Activated CD4-positive, alpha-beta T cell treated with anti-CD3 and anti-CD28 coated beads for 1 hour (primary cell): ENCODE results near the gene SLCO4A1.
A peak's percentile ranks its signal among the peaks of the same experiment; 100 is the strongest.

Source experiments
- DNase-seq: peaks from one replicate; pipeline ENCODE4 v3.0.0-alpha.2; 2020

Gene SLCO4A1

DNA sequence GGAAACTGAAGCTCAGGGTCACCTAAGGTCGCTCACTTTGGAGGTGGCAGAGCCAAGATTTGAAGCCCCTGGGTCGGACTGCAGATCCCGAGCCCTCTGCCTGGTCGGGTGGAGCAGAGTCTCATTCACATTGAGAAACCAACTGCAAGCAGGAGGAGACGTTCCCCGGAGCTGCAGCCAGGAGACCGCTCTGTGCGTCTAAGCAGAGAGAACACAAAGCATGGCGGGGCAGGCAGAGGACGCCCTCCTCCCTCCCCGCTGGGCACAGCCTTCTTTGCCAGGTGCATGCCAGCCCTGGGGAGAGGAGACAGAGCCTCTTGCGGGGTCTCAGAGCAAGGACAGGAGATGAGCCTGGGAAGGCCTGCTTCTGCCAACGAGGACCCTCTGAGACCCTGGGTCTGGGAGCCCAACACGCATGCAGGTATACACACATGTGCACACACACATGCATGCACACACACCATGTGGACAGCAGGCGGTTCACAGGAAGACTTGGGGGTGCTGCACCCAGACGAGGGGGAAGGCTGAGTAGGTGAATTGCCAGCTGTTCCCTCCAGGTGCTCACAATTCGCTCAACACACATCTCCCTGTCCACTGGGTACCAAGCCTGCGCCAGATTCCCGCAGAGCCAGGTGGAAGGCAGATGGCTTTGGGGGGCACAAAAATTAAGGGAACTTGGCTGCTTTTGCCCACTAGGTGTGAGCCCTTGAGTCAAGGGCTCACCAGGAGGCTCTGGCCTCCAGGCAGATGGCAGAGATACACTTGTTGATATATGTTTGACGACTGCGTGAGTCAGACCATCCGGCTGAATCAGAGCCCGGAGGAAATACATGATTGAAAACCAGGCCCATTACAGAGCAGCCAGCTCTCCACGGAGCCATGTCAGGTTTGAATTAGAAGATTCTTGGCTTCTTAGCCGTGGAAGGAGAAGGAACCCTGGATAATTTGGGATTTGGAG lies 60.9 kb downstream of the SLCO4A1 start:
- no peak for DNase-seq

DNA sequence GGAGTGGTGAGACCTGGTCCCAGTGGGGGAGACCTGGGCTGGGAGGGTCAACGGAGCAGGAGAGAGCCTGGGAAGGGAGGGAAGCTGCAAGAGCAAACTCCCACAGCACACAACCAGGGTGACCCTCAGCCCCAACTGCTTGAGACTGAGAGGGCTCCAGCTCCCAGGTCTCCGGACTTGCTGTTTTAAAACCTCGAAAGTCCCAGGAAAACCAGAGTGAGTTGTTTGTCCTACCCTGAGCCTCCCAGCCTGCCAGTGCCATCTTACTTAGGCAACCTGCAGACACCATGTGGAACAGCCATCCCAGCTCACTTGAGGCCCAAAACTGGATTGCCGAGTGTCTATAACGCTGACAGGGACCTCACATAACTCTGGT lies 61.5 kb downstream of the SLCO4A1 start:
- no peak for DNase-seq

DNA sequence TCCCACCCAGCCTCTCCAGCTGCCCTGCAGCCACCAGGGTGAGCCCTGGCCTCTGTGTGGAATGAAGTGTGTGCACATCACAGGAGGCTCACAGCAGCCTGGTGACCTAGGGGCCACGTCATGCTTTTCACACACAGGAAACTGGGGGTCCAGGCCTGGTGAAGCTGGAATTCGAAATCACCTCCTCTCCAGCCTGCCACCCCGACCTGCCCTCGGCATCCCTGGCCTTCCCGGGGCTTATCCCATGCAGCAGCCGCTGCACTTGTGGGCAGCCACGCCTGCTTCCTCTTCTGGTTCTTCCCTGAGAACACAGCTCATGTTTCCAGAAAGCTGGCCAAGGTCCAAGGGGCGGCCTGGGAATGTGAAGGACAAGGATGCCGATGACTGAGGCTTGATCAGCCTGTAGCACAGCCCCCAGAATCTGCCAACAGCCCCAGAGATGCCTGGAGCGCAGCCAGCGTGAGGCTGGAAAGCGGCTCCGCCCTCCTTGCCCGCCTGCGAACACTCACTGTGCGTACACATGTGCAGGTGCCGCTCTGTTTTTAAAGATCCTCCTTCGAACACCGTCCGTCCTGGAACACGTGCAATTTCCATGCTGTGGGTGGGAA lies 62.1 kb downstream of the SLCO4A1 start:
- DNase-seq: no peak

DNA sequence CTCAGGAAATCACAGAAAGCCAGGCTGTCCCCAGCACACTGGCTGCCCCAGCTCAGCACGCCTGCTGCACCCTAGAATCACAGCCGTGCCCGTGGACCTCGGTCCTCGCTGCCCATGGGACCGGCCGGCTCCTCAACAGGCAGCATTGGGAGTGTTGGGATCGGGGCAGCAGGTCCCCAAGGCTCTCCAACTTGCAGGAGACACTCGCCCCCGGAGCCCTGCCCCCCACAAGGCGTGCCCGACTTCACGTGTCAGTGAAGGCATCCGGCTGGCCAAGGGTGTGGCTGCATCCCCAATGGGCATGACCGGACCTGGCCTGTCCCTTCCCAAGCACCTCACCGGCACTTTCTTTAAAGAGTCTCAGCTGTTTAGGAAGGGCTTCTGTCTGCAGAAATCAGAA lies 63.3 kb downstream of the SLCO4A1 start:
- DNase-seq: no peak

- no peak for DNase-seq
Measured at GRCh38 chr20:62706344-62706743, 64.0 kb downstream of the SLCO4A1 start.

DNA sequence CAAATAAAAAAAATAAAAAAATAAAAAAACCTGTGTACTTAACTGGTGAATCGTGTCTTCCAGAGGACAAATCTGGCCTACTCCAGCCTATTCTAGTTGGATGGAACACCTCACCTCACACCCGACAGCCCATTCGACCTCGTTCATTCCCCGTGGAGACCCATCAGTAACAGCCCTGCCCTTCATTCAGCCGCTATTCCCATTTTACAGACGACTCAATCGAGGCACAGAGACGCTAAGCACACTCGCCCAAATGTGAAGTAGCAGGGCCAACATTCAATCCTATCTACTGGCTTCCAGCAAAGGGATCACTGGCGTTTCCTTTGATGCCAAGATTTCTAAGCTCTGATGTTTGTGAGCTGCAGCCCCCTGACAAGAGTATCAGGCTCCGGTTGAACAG lies 64.6 kb downstream of the SLCO4A1 start:
- no peak for DNase-seq

GRCh38 chr20:62707276-62707920 lies 65.1 kb downstream of the SLCO4A1 start:
- DNase-seq: no peak

- no peak for DNase-seq
Measured at GRCh38 chr20:62707921-62708521, 65.7 kb downstream of the SLCO4A1 start.

DNA sequence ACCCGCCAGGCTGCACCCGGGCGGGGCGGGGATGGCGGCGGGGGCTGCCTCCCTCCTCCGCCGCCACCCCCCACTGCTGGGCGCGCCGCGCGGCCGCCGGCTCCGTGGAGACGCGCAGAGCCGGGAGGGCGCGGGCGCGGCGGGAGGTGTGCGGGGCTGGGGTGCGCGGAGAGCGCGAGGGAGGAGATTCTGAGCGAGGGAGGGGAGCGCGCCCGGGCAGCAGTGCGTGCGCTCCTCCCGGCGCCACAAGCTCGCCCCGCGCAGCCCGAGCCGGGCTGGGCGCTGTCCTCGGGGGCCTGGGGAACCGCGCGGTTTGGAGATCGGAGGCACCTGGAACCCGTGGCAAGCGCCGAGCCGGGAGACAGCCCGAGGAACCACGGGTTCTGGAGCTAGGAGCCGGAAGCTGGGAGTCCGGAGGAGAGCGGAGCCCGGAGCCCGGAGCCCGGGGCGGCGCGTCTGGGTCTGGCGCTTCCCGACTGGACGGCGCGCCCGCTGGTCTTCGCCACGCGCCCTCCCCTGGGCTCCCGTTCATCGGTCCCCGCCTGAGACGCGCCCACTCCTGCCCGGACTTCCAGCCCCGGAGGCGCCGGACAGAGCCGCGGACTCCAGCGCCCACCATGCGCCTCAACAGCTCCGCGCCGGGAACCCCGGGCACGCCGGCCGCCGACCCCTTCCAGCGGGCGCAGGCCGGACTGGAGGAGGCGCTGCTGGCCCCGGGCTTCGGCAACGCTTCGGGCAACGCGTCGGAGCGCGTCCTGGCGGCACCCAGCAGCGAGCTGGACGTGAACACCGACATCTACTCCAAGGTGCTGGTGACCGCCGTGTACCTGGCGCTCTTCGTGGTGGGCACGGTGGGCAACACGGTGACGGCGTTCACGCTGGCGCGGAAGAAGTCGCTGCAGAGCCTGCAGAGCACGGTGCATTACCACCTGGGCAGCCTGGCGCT lies 66.6 kb downstream of the SLCO4A1 start, which contains the start of gene NTSR1:
Gene NTSR1 (plus strand): TSS at position 246 of the 946 bp plus-strand sequence. CDS start 372 bp downstream, at position 618.
- DNase-seq: no peak

GRCh38 chr20:62709537-62709905 lies 67.2 kb downstream of the SLCO4A1 start:
- DNase-seq: no peak

DNA sequence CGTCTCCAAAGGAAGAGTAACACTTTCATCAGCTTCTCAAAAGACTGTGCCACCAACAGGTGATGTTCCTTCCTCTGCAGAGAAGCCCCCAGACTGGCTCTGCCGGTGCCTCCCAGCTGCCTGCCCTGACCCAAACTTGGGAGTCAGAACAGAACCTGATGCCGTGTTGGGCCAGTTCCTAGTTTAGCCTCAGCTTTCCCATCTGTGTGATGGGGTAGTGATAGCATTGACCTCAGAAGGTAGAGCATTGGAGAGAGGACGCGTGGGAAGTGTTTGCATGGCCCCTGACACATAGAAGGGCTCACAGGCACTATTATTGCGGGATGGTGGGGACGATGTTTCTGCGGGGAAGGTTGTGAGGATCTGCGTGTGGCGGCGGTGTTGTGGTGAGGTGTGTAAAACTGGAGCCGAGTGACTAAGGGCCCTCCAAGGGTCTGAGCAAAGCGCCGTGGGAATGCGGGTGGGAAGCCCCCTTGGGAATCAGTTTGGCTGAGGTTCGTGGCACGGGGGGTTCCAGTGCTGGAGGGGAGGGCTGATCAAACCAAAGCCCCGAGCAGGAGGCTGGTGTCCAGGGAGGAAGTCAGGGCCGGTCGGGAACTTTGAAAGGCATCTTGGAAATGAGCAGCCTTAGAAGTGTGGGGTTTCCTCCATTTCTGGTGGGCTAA lies 68.0 kb downstream of the SLCO4A1 start:
- DNase-seq: no peak

- peak; percentile 24 for DNase-seq
Measured at GRCh38 chr20:62710886-62711702, 68.8 kb downstream of the SLCO4A1 start.

DNA sequence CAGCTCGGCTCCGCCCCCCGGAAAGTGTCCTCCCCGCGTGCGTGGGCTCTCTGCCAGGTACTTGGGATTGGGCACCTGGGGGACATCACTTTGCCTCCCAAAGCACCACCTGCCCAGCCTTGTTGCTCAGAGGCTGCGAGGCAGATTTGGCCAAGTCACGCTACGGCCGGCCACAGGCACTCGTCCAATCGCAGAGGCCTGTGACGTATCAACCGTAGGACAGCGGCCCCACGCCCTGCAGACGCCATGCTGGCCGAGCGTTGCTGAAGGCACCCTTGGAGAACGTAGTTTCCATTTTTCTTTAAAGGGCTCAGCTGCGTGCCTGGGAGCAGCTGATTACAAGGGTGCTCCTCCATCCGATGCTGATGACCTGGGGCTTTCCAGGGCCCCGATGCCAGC lies 69.4 kb downstream of the SLCO4A1 start:
- DNase-seq: no peak

DNA sequence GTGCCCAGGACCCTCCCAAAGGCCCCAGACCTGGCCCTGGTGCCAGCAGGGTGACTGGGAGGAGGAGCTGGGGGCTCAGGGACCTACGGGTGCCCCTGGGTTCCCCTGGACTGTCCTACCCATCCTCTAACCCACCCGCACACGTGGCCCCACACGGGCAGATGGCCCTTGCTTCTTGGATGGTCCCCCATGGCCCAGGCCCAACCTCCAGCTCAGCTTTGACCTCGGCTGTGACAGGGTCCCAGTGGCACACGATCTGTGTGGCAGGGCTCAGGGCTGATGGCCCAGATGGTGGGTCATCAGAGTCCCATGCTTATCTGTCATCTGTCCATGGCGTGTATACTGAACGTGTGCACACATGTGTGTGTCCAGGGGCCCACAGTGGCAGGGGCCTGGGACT lies 70.3 kb downstream of the SLCO4A1 start:
- no peak for DNase-seq

DNA sequence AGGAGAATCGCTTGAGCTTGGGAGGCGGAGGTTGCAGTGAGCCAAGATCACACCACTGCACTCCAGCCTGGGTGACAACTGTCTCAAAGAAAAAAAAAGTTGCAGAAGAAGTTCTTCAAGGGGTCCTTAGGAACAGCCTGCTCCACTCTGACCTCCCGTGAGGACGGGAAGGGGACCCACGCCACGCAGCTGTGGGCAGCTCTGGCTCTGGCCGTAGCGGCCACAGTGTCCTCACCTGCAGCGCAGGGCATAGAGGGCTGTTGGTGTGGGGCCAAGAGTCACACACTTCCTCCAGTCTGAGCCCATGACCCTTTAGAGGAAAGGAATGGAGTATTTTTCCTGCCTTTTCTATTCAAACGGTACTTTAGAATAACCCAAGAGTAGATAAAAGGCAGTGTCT lies 71.7 kb downstream of the SLCO4A1 start:
- DNase-seq: no peak

DNA sequence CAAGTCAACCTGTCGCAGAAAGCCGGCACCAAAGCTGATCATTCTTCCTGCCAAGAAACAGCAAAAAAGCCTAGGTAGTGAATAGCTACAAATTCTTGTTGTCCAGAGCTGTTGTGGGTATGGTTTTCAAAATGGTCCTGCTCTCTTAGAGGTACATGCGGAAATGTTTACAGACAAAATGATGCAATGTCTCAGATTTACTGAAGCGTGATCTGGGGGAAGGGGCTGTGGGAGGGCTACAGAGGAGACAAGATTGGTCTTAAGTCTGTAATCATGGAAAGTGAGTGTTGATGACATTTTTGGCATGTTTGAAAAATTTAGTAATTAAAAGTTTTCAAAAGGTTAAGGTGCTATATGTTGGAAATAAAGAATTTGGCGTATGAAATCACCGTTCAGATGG lies 72.5 kb downstream of the SLCO4A1 start:
- DNase-seq: no peak

GRCh38 chr20:62715201-62715600 lies 72.9 kb downstream of the SLCO4A1 start:
- DNase-seq: no peak

DNA sequence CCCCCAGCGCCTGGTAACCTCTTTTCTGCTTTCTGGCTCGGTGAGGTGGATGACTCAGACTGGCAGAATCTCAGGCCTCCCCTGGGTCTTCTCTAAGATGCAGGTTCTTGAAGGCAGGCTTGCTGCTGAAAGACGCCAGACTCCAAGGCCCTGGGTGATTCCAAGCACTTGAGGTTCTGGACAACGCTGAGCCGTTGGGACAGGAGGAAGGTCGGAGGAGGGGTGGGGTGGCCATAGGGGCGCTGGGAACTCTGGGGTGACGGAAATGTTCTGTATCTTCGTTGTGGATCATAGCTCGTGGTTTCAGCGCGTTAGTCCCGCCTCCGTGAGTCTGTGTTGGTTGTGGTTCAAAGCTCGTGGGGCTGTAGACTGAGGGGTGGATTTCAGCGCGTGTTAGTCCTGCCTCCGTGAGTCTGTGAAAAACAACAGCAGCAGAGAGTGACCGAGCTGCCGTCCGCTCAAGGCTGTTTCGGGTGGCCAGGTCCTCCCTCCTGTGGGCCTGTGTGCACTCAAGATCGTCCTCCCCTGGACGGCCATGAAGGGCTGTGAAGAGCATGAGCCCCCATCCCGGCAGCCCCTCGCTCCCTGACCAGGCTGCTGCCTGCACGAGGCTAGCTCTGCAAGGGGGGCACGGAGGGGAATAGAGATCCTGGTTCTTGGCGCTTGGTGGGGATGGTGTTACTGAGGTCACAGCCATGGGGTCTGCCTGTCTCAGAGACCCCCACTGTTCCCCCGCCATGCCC lies 74.1 kb downstream of the SLCO4A1 start:
- DNase-seq: peak; percentile 21

GRCh38 chr20:62716941-62717310 lies 74.6 kb downstream of the SLCO4A1 start:
- DNase-seq: no peak

DNA sequence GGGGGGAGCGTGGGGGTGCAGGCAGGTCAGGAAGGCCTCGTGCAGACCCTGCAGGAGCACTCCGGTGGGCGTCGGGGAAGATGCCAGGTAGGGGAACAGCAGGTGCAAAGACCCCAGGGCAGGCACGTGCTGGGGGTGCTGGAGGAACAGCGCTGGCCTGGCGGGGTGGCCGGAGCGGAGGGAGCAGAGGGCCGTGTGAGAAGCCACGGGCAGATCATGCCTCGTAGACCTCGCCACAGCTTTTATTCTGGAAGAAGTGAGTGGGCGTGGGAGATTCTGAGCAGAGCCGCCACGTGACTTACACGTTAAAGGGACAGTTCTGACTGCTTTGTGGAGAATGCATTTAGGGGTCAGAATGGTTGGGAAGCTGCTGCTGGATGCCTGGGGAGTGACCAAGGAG lies 75.6 kb downstream of the SLCO4A1 start:
- DNase-seq: no peak
